HG02840 (cell line): ENCODE results near the gene TP73.

ENCODE experiments used
- ATAC-seq: cut with Tn5 transposase; IDR thresholded peaks from one replicate; pipeline ENCODE4 v1.9.1; 2021; ENCODE audit warnings: mild to moderate bottlenecking, moderate library complexity, moderate number of reproducible peaks; ENCODE audit not compliant: unreplicated experiment, low FRiP score

The TP73 gene

GRCh38 chr1:3670823-3671265 lies 18.5 kb downstream of the TP73 start:
- ATAC-seq, result no peak

DNA sequence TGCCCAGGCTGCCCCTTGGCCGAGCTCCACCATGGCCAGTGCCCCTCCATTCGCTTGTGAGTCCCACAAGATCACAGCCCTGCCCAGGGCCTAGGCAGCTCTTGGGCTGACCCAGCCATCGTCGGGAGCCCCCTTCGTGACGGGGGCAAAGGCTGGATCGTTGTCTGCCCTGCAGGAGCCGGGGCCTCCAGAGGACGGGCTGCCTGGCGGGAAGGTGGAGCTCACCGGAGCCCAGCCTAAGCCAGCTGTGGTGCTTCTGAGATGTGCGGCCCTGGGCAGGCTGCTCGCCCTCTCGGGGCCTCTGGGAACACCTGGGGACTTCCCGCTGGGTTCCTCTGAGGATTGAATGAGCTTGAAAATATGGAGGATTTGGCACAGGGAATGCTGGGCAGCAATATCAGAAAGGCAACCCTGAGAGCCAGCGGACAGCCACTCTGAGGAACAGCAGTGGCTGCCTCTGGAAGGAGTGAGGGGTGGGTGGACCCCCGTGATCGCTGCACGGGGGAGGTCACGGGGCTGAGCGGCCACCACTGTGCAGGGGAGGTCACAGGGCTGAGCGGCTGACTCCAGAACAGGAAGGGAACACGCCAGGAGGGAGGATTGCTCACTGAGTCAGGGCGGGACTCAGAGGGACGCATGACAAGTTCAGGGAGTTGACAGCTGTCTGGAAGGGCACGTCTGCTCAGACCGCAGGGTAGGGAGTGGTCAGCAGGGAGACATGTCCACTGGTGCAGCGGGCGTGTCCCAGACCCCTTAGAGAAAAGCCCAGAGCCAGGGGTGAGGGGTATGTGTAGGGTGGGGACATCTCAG lies 19.3 kb downstream of the TP73 start:
- ATAC-seq, result no peak

GRCh38 chr1:3672231-3672970 lies 20.1 kb downstream of the TP73 start:
- ATAC-seq, result no peak

DNA sequence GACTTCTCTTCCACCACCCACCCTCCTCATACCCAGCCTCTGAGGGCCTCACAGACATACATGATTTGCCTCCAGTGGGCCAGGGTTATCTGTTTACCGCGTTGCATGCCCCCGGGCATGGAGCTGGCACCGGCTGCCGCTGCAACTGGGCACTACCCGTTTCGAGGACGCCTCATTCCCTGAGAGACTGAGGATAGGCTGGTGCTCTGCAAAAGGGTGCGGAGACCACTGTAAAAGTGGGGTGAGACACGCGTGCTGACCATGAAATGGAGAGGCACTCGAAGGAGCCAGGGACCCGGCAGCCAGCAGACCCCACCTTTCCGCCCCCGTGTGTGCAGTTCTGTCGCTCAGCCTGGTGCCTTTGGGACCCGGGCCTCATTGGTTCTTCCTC lies 20.6 kb downstream of the TP73 start:
- no peak for ATAC-seq

- ATAC-seq, result no peak
Observed at GRCh38 chr1:3673381-3674099, 21.2 kb downstream of the TP73 start.

- no peak for ATAC-seq
Observed at GRCh38 chr1:3674100-3675094, 22.1 kb downstream of the TP73 start.

DNA sequence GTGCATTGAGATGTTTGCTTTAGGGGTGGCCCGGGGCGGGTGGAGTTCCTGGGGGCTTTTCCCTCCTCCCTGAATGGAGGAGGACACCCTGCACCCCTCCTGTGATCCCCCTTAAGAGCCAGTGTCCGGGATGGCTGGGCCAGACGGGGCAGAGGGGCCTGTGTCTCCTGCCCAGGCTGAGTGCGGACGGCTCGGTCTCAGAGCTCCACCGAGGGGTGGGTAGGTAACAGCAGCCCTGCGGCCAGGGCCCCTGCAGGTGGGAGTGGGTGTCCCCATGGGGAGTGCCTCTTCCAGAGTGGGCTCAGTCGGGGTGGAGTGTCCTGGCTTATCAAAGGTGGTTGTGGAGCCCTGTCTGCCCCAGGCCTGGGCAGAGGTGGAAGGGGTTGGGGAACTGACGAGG lies 23.1 kb downstream of the TP73 start:
- ATAC-seq, result no peak

DNA sequence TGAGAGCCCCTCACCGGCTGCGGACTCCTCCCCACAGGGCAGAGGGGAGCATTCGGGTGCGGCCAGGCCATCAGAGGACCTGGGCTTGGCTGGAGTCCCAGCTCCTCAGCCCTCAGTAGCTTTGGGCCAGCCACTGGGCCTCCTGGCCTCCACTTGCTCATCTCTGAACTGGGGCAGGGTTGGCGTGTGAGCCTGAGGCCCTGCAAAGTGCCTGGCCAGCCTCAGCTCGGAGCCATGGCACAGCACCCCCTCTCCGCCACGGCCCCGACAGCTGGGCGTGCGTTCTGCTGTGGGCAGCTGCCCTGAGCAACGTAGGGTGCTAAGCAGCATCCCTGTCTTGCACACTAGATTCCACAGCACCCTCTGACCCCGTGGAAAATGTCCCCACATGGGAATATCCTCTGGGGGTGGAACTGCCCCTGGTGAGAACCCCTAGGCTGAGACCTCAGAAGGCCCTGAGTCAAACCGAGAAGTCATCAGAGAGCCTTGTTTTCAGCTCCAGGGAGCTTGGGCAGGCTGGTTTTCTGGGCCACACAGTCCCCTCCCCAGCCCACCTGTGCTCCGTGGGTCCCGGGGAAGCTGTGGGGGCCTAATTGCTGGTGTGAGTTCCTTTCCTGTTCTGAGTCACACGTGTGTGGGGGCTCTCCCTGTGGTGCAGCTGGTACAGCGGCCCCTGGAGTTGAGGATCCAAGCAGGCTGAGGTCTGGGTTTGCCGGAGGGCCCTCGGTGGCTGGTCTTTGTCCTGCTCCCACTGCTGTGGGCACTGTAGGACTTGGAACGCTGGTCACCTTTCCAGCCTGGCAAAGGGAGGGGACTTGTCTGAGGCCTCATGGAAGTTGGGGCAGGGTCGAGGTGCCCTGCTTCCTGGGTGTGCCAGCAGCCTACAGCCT lies 24.5 kb downstream of the TP73 start:
- peak; percentile 69 for ATAC-seq

GRCh38 chr1:3677484-3677883 lies 25.2 kb downstream of the TP73 start:
- no peak for ATAC-seq

GRCh38 chr1:3678361-3679097 lies 26.2 kb downstream of the TP73 start:
- ATAC-seq, result no peak

DNA sequence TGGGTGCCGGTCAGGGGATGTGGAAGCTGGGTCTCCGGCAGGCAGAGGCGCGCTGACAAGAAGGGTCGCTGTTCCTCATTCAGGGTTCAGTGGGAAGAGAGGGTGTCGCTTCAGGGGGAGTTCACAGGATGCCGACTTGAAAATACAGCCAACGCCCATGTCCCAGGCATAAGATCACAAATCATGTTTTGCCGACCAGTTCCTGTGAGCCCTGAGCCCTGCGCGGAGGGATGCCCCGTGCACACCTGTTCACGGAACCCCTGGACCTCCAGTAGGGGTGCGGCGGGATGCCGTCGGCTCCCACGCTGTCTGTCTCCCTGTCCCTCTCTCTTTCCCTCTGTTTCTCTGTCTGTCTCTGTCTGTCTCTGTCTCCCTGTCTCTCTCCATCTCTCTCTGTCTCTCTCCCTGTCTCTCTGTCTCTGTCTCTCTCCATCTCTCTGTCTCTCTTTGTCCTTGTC lies 26.8 kb downstream of the TP73 start:
- no peak for ATAC-seq

DNA sequence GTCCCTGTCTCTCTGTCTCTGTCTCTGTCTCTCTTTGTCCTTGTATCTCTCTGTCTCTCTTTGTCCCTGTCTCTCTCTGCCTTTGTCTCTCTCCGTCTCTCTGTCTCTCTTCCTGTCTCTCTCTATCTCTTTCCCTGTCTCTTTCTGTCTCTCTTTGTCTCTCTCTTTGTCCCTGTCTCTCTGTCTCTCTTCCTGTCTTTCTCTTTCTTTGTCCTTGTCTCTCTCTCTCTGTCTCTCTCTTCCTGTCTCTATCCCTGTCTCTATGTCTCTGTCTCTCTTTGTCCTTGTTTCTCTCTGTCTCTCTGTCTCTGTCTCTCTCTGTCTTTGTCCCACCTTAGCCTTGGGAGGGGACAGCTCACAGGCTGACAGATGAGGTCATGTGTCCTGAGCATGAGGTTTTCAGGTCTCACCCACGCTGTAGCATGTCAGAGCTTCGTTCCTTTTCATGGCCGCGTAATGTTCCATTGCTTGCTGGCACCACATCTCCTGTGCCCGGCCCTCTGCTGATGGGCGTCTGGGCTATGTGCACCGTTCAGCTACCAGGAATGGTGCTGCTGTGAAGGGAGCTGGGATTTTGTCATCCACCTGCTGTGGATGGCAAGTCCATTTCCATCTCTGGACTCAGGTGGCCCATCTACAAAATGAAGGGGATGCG lies 27.6 kb downstream of the TP73 start:
- ATAC-seq, result no peak

DNA sequence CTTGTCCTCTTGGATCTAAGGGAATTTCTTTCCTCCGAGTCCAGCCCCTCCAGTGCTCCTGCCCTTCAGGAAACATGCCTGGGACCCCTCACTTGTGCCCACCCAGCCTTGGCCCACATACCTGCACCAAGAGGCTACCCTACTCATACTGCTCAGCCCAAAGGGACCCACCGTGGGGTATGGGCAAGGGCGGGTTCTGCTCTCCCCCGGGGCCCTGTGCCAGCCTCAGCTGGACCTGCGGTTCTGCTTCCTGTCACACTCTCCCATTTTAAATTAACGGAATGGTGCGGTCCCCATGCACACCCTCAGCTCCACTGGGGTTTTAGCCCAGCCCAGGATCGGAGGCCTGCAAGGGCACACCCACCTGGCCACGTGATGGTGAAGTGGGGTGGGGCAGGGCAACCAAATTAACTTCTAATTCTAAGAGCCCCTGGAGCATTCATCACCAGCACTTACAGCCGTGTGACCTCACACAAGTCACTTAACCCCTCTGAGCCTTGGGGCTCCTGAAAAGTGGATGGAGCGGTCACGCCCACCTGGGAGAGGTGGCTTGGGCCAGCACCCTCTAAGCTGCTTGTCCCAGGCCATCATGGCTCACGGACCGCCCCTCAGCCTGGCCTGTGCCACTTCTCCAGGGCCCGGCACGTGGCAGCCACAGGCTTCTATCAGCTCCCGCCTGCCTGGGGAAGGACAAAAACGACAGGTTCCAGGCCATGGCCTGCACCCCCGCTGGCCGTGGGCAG lies 28.3 kb downstream of the TP73 start:
- no peak for ATAC-seq

DNA sequence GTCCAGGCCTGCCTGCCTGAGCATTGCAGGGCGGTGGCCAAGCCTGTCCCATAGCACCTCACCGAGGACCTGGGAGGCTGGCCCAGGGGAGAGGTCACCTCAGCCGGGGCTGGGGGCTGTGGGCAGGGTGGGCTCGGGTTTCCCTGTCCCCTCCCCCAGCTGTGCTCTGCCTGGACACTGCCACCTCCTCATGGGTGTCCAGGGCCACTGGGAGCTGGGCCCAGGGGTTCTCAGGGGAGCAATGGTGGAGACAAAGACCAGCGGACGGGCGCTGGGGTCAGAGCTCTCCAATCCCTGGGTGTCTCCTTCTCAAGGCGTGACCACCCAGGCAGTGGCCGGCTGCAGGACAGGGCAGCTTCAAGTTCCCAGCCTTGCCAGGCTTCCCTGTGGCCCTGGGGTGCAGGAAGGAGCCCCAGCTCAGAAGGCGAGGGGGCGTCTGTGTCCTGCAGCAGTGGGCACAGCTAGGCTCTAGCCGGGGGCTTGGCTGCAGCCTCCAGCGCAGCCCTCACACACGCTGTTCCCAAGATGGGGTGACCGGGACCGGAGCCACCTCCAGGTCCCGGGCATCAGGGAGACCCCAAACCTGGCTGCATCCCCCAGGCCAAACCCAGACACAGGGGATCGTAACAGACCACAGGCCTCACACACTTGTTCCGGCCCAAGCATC lies 29.0 kb downstream of the TP73 start:
- ATAC-seq, result no peak

GRCh38 chr1:3681898-3682806 lies 29.8 kb downstream of the TP73 start:
- ATAC-seq, result no peak

GRCh38 chr1:3683197-3683596 lies 30.9 kb downstream of the TP73 start:
- no peak for ATAC-seq
